Measurements from ENCODE around the gene AATF. TPM values are rescaled to one million over a fixed set of nuclear protein-coding genes. Genes with fewer than 3 reads are reported as not detected.

Gene AATF
- total RNA-seq, 1 donor from 2014 or later, result 14.0 TPM

Other genes starting within 250 kb of the AATF start
- 2.9 TPM for gene LHX1, start 11.5 kb upstream of the AATF start, total RNA-seq (ENCODE audit: insufficient read depth, low replicate concordance)

Data from umbilical cord (tissue), 1 donor.